HG02571 (cell line): ENCODE data around the gene RAB3IL1.

Experiments
- ATAC-seq: cut with Tn5 transposase; IDR thresholded peaks from one replicate; pipeline ENCODE4 v1.9.1; 2021; ENCODE audit warnings: mild to moderate bottlenecking, moderate library complexity; ENCODE audit not compliant: unreplicated experiment

Gene RAB3IL1

GRCh38 chr11:61869708-61870451 lies 47.5 kb downstream of the RAB3IL1 start:
- no peak for ATAC-seq

- ATAC-seq = no peak
These were observed 48.0 kb downstream of the RAB3IL1 start for GRCh38 chr11:61869429-61869707.

- no peak for ATAC-seq
These were observed 48.6 kb downstream of the RAB3IL1 start for GRCh38 chr11:61868571-61869428.

- no peak for ATAC-seq
These were observed 50.4 kb downstream of the RAB3IL1 start for GRCh38 chr11:61866958-61867343.

GRCh38 chr11:61866231-61866957 lies 51.0 kb downstream of the RAB3IL1 start:
- ATAC-seq = no peak

GRCh38 chr11:61864814-61865775 lies 52.3 kb downstream of the RAB3IL1 start:
- ATAC-seq = no peak

- ATAC-seq = no peak
These were observed 53.8 kb downstream of the RAB3IL1 start for GRCh38 chr11:61863548-61864081.

GRCh38 chr11:61862714-61863547 lies 54.4 kb downstream of the RAB3IL1 start:
- ATAC-seq = no peak

GRCh38 chr11:61861634-61862033 lies 55.7 kb downstream of the RAB3IL1 start:
- ATAC-seq = no peak

- no peak for ATAC-seq
These were observed 57.1 kb downstream of the RAB3IL1 start for GRCh38 chr11:61860054-61860903.

- no peak for ATAC-seq
These were observed 61.3 kb downstream of the RAB3IL1 start for GRCh38 chr11:61855939-61856680.

- no peak for ATAC-seq
These were observed 62.2 kb downstream of the RAB3IL1 start for GRCh38 chr11:61854966-61855714.

GRCh38 chr11:61854206-61854895 lies 63.0 kb downstream of the RAB3IL1 start:
- no peak for ATAC-seq

- ATAC-seq = no peak
These were observed 63.6 kb downstream of the RAB3IL1 start for GRCh38 chr11:61853698-61854169.

GRCh38 chr11:61851900-61852295 lies 65.5 kb downstream of the RAB3IL1 start:
- ATAC-seq = no peak

- ATAC-seq = no peak
These were observed 66.1 kb downstream of the RAB3IL1 start for GRCh38 chr11:61851113-61851899.
